RPMI8226 (cell line): ENCODE measurements around the gene PPM1M.
A peak's percentile ranks its signal among the peaks of the same experiment; 100 is the strongest.

Experiments
- DNase-seq: peaks from one replicate; pipeline ENCODE4 v3.0.0-alpha.2; 2015

Gene PPM1M

DNA sequence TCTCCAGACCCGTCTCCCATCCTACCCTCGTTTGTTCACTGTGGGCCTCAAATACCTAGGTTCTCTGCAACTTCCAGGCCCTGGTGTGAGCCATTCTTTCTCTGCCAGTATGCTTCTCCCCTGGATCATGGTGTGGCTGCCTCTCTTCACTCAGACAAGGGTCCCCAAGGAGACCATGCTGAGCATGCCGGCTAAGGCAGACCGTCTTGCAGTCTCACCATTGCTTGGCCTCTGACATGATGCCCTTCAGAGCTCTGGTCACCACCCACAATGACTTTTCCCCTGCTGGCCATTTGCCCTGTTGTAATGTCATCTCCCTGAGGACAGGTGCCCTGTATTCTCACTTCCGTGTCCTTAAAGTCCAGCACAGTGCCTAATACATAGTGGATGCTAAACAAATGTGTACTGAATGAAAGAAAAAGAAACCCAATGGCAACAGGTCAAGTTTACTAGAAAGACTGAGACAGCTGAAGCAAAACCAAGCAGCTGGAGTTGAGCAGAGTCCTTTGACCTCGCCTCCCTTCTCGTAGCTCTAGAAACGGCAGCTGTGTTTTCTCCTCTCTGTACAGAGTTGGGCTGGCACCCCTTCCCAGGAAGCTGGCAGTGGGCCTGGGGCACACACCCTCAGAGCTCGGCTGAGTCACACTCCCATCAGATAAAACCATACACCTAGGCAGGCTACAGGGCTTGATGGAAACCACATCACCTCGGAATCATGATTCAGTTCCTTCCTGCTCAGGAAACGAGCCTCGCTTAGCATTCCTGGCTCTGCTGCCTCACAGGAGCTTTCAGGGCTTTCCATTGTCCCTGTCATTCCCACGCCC, 28.8 kb upstream of the PPM1M start:
- peak; percentile 90 for DNase-seq

DNA sequence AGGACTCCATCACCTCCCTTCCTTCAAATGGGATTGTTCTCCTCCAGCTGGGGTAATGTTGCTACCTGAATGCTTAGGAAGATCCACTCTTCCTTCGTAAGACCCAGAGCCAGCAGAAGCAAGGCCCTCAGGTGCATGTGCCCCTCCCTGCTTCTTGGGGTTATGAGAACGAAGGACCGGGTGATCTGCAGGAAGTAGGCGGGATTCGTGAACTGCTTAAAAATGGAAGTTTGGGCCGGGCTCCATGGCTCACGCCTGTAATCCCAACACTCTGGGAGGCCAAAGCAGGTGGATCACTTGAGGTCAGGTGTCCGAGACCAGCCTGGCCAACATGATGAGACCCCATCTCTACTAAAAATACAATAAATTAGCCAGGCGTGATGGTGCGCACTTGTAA, 28.2 kb upstream of the PPM1M start:
- DNase-seq = peak; percentile 48

DNA sequence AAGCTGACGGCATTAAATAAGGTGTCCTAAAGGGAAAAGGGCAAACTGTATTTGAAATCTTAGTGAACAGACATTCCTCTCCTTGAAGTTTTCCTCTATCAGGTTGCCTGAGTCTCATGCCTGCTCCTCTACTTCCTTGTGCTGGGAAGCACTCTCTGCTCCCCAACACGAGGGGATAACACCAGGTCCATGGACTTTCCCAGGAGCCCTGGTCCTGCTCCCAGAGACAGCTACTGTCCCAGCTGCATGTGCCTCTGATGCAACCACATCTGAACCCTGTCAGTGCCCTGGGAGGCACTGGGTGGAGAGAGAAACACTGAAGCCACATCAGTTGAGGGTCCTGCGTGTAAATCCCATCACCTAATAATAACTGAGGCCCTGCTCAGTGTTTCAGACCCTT, 27.5 kb upstream of the PPM1M start:
- no peak for DNase-seq

DNA sequence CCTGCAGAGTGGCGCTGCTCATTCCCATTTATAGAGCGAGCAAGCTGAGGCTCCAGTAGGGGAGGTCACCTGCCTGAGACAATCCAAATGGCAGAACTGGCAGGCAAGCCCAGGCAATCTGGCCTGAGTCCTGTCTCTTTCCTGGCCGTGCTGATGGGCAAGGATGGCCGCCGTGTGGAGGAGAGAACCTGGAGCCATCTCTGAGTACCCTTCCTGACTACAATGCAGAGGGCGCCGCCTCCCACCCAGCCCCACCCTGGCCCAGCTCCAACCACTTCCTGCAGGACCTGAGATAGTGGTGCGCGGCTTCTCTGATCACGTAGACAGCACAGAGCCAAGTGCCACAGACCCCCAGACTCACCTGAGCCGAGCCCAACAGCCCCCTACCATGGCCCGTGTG, 27.1 kb upstream of the PPM1M start:
- no peak for DNase-seq

DNA sequence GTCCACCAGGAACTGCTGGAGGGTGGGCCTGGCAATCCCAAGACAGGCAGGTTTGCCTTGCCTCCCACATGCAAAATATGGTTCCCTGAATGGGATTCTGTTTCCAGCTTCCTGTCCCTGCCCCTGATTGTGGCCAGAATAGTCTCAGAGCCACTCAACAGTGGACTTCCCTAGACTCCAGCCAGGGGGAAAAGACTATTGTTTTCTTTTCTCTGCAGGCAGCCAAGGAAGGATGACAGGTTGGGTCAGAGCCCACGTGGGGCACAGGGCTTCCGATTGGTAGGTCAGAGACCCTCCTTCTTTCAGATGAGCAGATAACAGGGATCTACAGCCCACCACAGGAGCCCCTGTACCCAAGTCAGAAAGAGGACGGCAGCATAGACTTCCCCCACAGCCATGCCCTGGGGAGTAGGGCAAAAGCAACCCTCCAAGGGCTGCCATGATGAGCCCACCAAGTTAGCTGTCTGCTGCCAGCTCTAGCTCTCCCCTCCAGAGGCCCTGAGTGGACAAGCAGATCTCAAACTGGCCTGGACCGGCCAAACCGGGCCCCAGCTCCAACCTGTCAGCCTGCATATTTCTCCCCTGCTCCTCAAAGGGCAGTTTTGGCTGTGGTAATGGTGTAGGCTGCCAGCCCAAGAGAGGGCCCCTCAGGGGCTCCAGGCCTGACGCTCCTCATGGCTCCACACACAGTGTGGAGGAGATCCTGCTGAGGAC, 26.5 kb upstream of the PPM1M start:
- no peak for DNase-seq

DNA sequence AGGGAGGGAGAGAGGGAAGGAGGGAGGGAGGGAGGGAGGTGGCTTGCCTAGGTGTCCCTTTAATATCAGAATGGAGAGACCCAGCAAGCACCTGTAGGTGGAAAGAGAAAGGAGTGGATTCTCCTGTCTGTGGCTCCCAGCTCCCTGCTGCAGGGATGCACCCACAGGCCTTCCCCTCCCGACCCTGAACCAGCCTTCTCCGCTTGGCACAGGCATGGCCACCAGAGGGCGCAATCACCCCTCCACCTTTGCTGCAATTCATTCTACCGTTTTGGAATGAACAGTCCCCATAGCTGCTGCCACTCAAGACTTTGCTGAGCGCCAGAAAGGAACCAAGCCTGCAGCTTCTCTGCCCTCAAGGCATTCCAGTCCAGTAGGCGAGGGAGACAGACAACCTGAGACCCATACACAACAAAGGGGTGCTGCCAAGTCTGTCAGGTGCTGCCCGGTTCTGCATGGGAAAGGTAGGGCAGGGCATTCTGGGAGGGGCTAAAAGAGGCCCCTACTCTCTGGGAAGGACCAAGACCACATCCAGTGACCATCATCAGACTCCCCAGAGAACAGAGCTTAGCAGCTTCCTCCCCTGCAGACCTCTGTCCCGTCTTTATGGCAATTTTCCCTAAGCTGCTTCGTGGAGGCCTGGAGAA, 25.1 kb upstream of the PPM1M start:
- DNase-seq = peak; percentile 87

DNA sequence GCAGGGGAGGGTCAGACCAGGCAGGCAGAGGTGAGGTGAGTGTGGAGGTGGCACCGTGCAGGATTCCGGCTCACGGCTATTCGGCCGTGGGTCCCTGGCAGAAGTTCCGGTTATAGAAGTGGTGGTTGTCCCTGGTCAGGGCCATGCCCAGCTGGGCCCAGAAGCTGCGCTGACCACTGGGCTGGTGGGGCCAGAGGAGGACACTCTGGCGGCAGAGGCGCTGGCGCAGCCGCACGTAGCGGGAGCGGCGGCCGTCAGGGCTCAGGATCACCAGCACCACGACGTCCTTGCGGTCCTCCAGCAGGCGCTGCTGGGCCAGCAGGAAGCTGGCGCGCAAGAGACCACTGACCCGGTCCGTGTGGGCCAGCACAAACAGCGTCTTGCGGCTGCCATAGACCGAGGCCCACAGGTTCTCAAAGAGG, 24.4 kb upstream of the PPM1M start:
- DNase-seq = no peak

DNA sequence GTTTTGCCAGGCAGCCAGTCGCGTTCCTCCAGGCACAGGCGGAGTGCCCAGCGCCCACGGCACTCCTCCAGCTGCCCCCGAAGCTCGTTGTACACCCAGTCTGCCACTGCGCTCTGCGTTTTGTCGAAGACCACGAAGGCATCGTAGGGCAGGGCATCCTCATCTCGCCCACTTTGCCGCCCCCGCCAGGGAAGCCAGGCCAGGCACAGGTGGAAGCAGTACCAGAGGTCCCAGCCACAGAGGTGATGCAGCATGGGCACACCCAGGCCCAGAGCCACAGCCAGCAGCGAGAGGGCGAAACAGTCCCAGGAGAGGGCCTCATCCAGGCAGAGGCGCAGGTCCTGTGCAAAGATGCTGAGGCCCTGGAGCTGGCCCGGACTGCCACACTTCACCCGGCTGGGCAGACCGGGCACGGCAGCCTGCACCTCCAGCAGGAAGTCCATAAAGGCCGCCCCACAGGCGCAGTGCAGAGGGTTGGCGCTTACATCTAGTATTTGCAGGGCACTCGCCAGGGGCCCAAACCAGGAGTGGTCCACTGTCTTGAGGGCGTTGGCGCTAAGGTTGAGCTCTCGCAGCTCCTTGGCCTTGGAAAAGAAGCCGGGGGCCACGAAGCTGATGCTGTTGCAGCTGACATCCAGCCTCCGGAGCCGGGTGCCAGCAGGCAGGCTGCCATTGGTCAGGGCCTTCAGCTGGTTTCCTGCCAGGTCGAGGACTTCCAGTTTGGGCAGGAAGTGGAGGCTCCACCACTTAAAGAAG, 23.8 kb upstream of the PPM1M start:
- DNase-seq = no peak

DNA sequence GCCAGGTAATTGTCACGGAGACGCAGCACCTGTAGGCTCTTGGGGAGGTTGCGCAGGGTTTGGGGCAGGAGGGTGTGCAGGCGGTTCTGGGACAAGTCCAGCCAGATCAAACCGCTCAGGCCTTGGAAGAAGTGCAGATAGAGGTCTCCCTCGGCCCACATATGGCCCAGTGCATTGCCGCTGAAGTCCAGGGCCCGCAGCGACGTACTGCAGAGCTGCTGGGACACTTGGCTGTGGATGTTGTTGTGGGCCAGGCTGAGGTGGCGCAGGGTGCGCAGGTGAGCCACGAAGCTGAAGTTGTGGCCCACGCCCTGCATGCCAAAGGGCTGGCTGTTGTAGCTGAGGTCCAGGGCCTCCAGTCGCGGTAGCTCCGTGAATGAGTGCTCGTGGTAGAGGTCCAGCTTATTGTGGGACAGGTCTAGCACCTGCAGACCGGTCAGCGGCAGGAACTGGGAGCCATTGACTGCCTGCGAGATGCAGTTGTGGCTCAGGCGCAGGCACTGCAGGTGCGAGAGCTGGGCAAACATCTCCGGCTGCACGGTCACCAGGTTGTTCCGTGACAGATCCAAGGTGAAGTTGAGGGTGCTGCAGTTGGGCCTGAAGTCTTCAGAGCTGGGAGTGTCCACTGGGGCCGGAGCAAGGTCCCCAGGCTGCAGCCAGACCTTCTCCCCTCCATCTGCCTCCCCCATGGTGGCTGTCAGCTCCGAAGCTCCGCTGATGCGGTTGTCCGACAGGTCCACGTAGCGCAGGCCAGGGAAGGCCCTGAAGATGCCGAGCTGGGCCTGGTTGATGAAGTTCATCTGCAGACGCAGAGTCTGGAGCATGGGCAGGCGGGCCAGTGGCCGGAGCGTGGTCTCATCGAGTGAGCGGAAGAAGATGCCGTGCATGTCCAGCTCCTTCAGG, 23.0 kb upstream of the PPM1M start:
- DNase-seq = no peak

DNA sequence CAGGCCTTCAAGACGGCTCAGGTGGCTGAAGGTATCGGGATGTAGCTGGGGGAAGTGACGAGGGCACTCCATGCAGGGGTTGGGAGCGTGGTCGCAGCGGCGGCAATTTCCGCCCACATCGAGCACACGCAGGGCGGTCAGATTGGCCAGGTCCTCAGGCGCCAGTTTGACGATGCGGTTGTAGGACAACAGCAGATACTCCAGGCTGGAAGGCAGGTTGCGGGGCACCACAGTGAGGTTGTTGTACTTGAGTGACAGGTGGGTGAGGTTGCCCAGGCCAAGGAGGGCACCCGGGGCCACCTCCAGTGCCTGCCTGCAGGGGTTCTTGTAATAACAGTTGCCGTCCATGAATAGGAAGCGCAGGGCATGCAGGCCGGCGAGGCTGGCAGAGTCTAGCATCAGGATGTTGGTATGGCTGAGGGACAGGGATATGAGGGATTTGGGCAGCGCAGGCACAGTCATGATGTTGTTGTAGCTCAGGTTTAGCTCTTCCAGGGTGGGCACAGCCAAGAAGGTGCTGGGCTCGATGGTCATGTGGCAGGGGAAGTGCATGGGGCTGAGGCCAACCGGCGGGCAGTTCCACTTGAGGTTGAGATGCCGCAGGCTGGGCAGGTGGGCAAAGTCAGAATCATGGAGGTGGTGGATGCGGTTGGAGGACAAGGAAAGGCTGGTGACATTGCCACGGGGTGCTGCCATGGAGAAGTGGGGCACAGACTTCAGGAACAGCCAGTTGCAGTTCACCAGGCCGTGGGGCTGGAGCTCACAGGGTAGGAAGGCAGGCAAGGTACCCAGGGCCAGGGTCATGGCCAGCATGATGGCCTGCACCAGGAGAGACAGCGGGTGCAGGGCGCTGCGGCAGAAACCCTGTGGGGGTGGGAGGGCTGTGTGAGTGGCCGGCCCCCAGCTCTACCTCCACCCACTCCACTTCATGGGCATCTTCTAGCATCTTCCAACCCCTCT, 21.8 kb upstream of the PPM1M start:
- DNase-seq = no peak

DNA sequence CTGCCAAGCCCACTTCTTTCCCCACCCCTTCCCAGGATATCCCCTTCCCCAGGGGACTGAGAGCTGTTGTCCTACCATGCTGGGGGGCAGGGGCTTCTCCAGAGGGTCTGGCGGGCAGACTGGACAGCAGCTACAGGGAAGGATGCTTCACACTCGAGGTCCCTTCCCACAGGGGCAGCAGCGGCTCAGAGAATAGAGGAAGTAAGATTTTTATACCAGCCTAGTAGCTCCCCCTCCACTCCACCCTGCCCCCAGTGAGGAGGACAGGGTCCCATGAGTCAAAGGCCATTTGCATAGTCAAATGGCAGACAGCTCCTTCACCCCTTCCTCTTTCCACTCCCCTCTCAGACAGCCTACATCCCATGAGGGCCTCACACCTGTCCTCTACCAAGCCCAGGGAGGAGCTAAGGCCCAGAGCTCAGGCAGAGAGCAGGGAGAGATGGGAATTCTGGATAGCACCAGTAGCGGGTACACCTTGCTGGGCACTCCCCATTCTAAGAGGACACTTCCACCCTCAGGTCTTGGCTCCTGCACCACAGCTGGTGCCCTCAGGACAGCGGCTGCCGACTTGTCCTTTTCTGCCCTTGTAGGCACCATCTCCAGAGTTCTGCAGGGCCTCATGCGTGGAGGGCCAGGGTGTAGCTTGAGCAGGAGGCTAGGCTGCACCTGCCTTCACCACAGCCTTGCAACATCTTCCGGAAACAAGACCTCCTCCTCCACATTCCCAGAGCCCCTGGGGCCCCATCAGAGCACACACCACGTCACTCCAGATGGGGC, 19.9 kb upstream of the PPM1M start, which contains the start of gene TLR9:
Gene TLR9 (minus strand): TSS at position 194 of the 777 bp plus-strand sequence. CDS start 116 bp downstream, at position 78.
- peak; percentile 91 for DNase-seq

DNA sequence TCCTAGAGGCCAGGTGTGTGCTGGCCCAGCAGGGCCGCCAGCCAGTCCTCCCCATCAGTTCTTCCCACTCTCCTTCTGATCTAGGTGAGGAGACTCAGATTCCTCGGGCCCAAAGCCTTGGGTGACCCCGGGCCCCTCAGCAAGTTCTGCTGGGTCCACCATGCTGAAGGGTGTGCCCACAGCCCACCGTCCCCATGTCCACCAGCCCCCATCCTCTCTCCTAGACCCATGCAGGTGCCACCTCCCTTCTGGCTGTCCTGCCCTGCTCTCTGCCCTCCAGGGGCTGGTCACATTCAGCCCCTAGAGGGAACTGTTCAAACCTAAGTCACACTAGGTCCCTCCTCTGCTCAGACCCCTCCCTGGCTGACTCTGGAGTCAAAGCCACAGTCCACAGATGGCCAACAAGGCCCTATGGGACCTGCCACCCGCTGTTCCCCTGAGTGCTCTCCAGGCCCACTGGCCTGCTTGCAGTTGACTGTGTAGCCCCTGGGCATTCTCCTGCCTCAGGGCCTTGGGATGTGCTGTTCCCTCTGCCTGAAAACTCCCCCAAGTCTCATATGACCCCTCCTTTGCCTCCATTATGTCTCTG, 19.2 kb upstream of the PPM1M start:
- DNase-seq = peak; percentile 84

DNA sequence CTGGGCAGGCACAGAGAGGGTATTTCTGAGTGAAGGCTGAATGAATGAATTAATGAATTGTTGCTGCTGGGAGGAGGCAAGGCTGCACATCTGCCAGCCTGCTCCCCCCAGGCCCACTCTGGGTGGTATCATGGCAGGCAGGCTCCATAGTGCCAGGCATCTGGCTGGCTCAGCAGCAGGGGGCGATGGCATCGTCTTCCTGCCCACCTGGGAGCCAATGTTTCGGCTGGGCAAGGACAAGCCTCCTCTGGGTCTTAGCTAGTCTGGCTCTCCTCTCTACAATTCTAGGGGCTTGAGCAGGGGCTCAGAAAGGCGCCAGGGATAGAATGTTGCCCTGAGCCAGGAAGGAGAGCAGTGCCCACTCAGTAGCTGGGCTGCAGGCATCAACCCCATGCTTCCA, 18.4 kb upstream of the PPM1M start:
- DNase-seq = no peak

DNA sequence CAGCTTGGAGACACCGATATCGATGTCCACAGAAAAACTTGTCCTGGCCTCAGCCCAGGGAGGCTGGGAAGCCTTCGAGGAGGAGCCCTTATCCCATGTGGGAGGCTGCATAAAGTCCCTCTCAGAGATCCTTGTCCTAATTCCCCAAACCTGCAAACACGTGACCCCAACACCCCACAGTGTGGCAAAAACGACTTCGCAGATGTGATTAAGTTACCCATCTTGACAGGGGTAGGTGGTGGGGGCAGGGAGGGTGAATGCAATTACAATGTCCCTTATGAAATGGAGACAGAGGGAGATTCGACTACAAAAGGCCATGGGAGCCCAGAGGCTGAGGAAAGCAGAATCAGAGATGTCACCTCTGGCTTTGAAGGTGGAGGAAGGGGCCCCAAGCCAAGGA, 17.8 kb upstream of the PPM1M start:
- DNase-seq = no peak

DNA sequence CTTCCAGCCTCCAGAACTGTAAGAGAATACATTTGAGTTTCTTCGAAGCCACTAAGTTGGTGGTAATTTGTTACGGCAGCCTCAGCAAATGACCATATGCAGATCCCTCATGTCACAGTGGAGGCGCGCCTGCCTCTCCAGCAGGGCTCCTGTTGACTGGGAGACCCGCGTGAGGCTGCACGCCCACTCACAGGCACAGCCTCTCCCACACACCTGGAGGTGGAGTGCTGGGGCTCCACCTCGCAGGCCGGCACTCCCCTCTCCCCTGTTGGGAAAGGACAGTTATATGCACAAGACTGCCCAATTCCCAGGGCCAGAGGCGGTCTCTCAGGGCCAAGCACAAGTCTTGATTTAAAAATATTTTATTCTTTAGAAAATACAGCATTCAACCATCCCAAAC, 17.3 kb upstream of the PPM1M start:
- no peak for DNase-seq

DNA sequence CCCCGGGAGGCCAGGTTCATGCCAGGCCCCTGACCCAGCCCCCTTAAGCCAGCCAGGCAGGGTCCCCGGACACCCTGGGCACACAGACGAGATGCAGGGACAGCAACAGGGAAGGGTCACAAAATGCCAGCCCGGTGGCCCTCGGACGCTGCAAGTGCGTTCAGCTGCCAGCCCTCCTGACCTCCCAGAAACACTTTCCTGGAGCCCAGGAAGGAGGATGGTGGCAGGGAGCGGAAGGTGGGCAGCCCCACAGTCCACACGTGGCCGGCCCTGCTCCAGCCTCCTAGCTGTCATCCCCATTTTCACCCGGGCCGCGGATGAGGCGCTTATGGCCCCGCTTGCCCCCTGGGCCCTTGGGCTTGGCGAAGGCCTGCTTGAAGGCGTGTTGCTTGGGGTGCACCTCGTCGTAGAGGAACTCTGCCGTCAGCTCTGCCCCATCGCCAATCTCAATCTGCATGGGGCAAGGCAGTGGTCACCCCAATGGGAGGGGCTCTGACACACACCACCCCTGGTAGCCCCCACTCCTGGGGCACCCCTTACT, 16.7 kb upstream of the PPM1M start:
- no peak for DNase-seq

DNA sequence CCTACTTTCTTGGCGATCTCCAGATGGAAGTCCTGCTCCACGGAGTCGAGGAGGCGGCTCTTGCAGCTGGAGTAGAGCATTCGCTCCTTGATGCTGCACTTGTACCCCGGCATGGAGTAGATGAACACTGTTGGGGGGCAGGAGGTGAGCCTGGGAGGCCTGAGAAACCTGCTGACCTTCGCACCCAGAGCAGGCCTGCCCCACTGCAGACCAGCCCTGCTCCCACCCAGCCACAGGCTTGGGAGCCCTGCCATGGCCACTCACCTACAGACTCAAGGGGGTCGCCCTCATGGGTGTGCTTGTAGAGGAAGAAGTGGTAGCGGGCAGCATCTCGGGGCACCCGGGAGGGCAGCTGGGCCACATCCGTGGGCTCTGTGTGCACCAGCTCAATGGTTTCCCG, 15.9 kb upstream of the PPM1M start:
- DNase-seq = no peak

DNA sequence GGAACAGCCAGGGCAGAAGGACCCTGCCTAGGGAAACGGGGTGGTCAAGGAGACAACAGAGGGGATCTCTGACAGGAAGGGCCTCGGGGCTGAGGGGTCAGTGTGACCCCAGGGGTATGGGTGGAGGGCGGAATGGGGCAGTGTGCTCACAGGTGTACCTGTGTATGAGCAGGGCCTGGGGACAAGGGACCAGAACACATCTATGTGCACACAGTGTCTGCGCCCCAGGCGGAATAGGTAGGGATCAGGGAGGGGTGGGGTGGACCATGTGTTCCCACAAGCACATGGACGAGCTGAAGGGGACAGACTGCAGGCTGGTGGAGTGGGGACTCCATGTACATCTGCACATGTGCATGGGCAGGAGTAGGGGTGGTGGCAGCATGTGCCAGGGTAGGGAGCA, 15.1 kb upstream of the PPM1M start:
- no peak for DNase-seq

DNA sequence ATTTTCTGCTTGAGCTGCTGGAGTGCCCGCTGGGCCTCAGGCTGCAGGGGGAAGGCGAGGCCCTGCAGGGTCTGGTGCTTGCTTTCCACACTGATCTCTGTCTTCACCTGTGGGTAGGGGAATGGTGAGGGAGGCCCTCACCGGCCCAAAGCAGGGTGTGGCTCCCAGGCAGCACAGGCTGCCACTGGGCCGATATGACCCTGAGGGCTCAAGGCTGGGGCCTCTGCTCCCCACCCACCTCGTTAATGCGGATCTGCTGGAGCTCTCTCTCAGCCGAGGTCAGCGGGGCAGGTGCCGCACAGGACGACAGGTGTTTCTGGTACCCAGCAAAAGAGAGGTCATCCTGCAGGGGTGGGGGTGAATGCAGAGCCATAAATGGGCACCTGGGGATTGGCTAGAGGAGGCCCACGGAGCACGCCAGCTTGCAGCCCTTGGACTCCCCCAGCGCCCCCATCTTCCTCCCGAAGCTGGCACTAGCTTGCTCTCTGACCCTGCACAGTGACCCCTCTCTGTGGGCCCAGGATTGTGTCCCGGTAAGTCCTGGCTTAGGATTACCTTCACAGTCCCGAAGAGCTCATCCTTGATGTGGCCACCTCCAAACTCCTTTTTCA, 14.6 kb upstream of the PPM1M start:
- no peak for DNase-seq
